BE2C (cell line): Measurements from ENCODE around the gene NMD3.
"Not testable (repeated sequence)": the region's sequence is repeated elsewhere in the genome, so short reads cannot be mapped to it uniquely, and the experiment has no call there.

Experiments
- DNase-seq: peaks from one replicate; pipeline ENCODE4 v3.0.0-alpha.2; 2020
- H3K27me3 ChIP-seq: fragments of 250-450 bp; sonication (Bioruptor Pico); 2 replicates; pipeline ENCODE4 v1.5.1; 2020; ENCODE audit warnings: mild to moderate bottlenecking
- H3K36me3 ChIP-seq: fragments of 250-450 bp; sonication (Bioruptor Pico); 2 replicates; pipeline ENCODE4 v1.5.1; 2020; ENCODE audit warnings: mild to moderate bottlenecking
- H3K4me1 ChIP-seq: fragments of 250-450 bp; sonication (Bioruptor Pico); 2 replicates; pipeline ENCODE4 v1.5.1; 2020
- H3K4me3 ChIP-seq: 2 replicates; pipeline ENCODE4 v1.5.1; 2011; ENCODE audit warnings: low read depth, low read length
- H3K9me3 ChIP-seq: fragments of 250-450 bp; sonication (Bioruptor Pico); 2 replicates; pipeline ENCODE4 v1.5.1; 2020
- CTCF ChIP-seq: IDR thresholded peaks from 2 replicates; pipeline ENCODE4 v1.5.1; 2012; ENCODE audit warnings: mild to moderate bottlenecking, low read depth, low read length

The NMD3 gene

DNA sequence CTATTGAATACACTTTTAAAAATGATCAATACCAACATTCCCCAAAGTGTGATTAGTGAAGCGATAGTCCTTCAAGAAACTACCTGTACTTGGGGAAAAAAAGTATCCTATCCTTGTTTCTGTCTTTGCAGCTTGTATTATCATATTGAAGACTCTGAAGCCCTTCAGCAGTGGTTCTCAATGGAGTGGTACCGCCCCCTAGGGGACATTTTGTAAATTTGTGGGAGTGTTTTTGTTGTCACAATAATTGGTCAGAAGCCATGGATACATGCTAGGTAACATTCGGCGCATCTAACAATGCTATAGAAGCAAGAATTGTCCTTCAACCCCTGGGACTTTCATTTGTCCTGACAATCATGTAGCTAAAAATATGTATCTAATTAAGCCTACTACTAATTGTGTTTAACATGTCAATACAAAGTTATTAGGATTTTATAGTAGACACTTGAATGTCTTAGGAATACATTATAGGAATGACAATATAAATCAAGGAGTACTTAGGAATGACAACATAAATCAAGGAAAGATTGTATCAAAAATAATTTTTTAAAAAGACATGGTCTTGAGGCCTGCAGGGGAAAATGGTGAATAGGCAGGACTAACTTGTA lies 53.7 kb downstream of the NMD3 start:
- H3K9me3 ChIP-seq = no peaks in the 10 kb centered on the region
- TF ChIP-seq CTCF = peak; percentile 77
- DNase-seq = peak; percentile 58
- no peaks in the 10 kb centered on the region for H3K27me3 ChIP-seq
- no peaks in the 10 kb centered on the region for H3K4me1 ChIP-seq
- H3K4me3 ChIP-seq = no peak overlapping the region
- H3K36me3 ChIP-seq = no peaks in the 10 kb centered on the region; the same call in 1 of the 2 replicates

GRCh38 chr3:161275919-161276318 lies 54.8 kb downstream of the NMD3 start:
- DNase-seq = no peak
- Histone ChIP-seq H3K9me3 (no peaks in the 10 kb centered on the region), H3K4me3 (no peak overlapping the region), H3K27me3 (no peaks in the 10 kb centered on the region), H3K4me1 (no peaks in the 10 kb centered on the region), H3K36me3 (no peaks in the 10 kb centered on the region; the same call in 1 of the 2 replicates)
- no peak for TF ChIP-seq CTCF

- DNase-seq, H3K4me3 ChIP-seq, H3K9me3 ChIP-seq, H3K4me1 ChIP-seq, H3K36me3 ChIP-seq, H3K27me3 ChIP-seq: not testable (repeated sequence)
These were observed 61.3 kb downstream of the NMD3 start for GRCh38 chr3:161282387-161282786.

- H3K4me3 ChIP-seq = no peak overlapping the region
- no peaks in the 10 kb centered on the region for H3K4me1 ChIP-seq
- no peaks in the 10 kb centered on the region for H3K9me3 ChIP-seq
- H3K36me3 ChIP-seq = no peaks in the 10 kb centered on the region
- no peak for TF ChIP-seq CTCF
- no peak for DNase-seq
- no peaks in the 10 kb centered on the region for H3K27me3 ChIP-seq
These were observed 63.9 kb downstream of the NMD3 start for GRCh38 chr3:161284989-161285388.

DNA sequence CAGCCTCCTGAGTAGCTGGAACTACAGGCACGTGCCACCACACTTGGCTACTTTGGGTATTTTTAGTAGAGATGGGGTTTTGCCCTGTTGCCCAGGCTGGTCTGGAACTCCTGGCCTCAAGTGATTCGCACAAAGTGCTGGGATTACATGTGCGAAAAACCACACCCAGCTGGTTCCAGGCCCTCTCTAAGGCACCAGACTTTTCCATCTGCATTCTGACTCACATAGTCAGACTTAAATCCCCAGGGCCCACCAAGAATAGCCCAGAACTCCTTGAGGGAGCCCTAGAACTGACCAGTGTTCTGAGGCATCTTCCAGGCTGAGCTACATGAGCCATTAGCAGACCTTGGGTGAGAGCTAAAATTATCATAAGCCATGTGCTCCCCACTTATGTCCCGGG lies 68.1 kb downstream of the NMD3 start:
- no peaks in the 10 kb centered on the region for H3K36me3 ChIP-seq
- no peak for TF ChIP-seq CTCF
- no peaks in the 10 kb centered on the region for H3K4me1 ChIP-seq
- no peak for DNase-seq
- no peaks in the 10 kb centered on the region for H3K27me3 ChIP-seq
- H3K9me3 ChIP-seq = no peaks in the 10 kb centered on the region
- H3K4me3 ChIP-seq = no peak overlapping the region

- Histone ChIP-seq H3K4me1 (no peaks in the 10 kb centered on the region), H3K27me3 (no peaks in the 10 kb centered on the region), H3K36me3 (no peaks in the 10 kb centered on the region), H3K9me3 (no peaks in the 10 kb centered on the region), H3K4me3 (no peak overlapping the region)
- DNase-seq = no peak
- no peak for TF ChIP-seq CTCF
These were observed 70.2 kb downstream of the NMD3 start for GRCh38 chr3:161291191-161291901.
